Prostate gland (tissue), 2 donors: ENCODE data around the gene CTSK.

Source experiments
- POLR2A ChIP-seq: fragments of 450-650 bp; IDR thresholded peaks from one replicate; pipeline ENCODE4 v1.6.1; 2016; ENCODE audit warnings: antibody characterized with exemption, mild to moderate bottlenecking
- POLR2AphosphoS5 ChIP-seq: sonication (generic); formaldehyde crosslinking; IDR thresholded peaks from one replicate; pipeline ENCODE4 v1.6.1; 2017; ENCODE audit warnings: antibody characterized with exemption
- TF ChIP-seq, protein P1 (sequence below), 4 experiments: fragments of 200-600 bp in 2 of 4; fragments of 450-650 bp in 2 of 4; sonication (generic) in 2 of 4; IDR thresholded peaks; 1 replicate in 3 of 4; 2 replicates in 1 of 4; pipeline ENCODE4 v1.5.1; 2016 to 2019; ENCODE audit warnings: antibody characterized with exemption in 4 of 4, mild to moderate bottlenecking in 2 of 4, moderate library complexity in 2 of 4

DNA sequence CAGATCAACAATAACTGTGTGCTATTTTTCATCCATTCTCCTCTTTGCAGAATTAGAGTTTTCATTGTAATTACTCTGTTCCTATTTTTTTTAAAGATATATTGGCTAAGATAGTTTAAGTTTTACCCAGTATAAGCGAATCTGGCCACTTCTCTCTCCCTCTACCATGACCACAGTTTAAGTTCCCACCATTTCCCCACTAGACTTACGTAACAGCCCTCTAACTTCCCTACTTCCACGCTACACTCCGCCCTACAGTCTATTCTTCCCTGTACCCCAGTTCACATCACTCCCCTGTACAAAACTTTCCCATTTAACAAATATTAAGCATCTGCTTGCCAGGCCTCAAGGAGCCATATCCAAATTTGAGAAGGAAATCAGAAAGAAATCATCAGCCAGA is 16.5 kb downstream of the CTSK start:
- TF ChIP-seq, protein P1, sequence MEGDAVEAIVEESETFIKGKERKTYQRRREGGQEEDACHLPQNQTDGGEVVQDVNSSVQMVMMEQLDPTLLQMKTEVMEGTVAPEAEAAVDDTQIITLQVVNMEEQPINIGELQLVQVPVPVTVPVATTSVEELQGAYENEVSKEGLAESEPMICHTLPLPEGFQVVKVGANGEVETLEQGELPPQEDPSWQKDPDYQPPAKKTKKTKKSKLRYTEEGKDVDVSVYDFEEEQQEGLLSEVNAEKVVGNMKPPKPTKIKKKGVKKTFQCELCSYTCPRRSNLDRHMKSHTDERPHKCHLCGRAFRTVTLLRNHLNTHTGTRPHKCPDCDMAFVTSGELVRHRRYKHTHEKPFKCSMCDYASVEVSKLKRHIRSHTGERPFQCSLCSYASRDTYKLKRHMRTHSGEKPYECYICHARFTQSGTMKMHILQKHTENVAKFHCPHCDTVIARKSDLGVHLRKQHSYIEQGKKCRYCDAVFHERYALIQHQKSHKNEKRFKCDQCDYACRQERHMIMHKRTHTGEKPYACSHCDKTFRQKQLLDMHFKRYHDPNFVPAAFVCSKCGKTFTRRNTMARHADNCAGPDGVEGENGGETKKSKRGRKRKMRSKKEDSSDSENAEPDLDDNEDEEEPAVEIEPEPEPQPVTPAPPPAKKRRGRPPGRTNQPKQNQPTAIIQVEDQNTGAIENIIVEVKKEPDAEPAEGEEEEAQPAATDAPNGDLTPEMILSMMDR (IDR thresholded peaks at IDR 0.05), result no peak
- TF ChIP-seq POLR2AphosphoS5 (no peak), POLR2A (no peak)
